Measurements from ENCODE around the gene IL12RB2.

The IL12RB2 gene

GRCh38 chr1:67433837-67434236 lies 126.2 kb downstream of the IL12RB2 start:
- Histone ChIP-seq H3K27me3 (ENCODE audit: insufficient read depth, poor library complexity, severe bottlenecking) (no peaks in the 10 kb centered on the region), H3K4me3 (ENCODE audit: severe bottlenecking) (no peak overlapping the region), H3K9me3 (ENCODE audit: severe bottlenecking) (no peaks in the 10 kb centered on the region), H3K27ac (ENCODE audit: poor library complexity, severe bottlenecking) (no peak overlapping the region), H3K4me1 (ENCODE audit: insufficient read depth, poor library complexity, severe bottlenecking) (peaks cover 7% of the 10 kb centered on the region), H3K36me3 (ENCODE audit: low read depth) (peaks cover 10% of the 10 kb centered on the region)
- DNase-seq (ENCODE audit: low spot score) (no peak), ATAC-seq (ENCODE audit: low read depth) (no peak)
- TF ChIP-seq CTCF (IDR thresholded peaks at IDR 0.05; ENCODE audit: poor library complexity, severe bottlenecking), result no peak

GRCh38 chr1:67434491-67434890 lies 126.8 kb downstream of the IL12RB2 start:
- no peak overlapping the region for H3K4me3 ChIP-seq (ENCODE audit: severe bottlenecking)
- no peak for ATAC-seq (ENCODE audit: low read depth)

GRCh38 chr1:67436511-67437055 lies 128.9 kb downstream of the IL12RB2 start:
- H3K4me1 ChIP-seq (ENCODE audit: insufficient read depth, poor library complexity, severe bottlenecking), result peaks cover 3% of the 10 kb centered on the region
- no peak for ATAC-seq (ENCODE audit: low read depth)
- H3K36me3 ChIP-seq (ENCODE audit: low read depth), result no peaks in the 10 kb centered on the region
- TF ChIP-seq CTCF (IDR thresholded peaks at IDR 0.05; ENCODE audit: poor library complexity, severe bottlenecking), result no peak
- no peaks in the 10 kb centered on the region for H3K27me3 ChIP-seq (ENCODE audit: insufficient read depth, poor library complexity, severe bottlenecking)
- DNase-seq (ENCODE audit: low spot score), result no peak
- H3K4me3 ChIP-seq (ENCODE audit: severe bottlenecking), result no peak overlapping the region
- no peaks in the 10 kb centered on the region for H3K9me3 ChIP-seq (ENCODE audit: severe bottlenecking)
- H3K27ac ChIP-seq (ENCODE audit: poor library complexity, severe bottlenecking), result no peak overlapping the region

More at GRCh38 chr1:67434491-67434890, 126.8 kb downstream of the IL12RB2 start:
- Histone ChIP-seq H3K27ac (ENCODE audit: poor library complexity, severe bottlenecking) (no peak overlapping the region), H3K9me3 (ENCODE audit: severe bottlenecking) (no peaks in the 10 kb centered on the region), H3K4me1 (ENCODE audit: insufficient read depth, poor library complexity, severe bottlenecking) (peaks cover 7% of the 10 kb centered on the region), H3K36me3 (ENCODE audit: low read depth) (peaks cover 4% of the 10 kb centered on the region), H3K27me3 (ENCODE audit: insufficient read depth, poor library complexity, severe bottlenecking) (no peaks in the 10 kb centered on the region)
- no peak for DNase-seq (ENCODE audit: low spot score)
- no peak for TF ChIP-seq CTCF (IDR thresholded peaks at IDR 0.05; ENCODE audit: poor library complexity, severe bottlenecking)

- DNase-seq (ENCODE audit: low spot score) (no peak), ATAC-seq (ENCODE audit: low read depth) (no peak)
- Histone ChIP-seq H3K27ac (ENCODE audit: poor library complexity, severe bottlenecking) (no peak overlapping the region), H3K36me3 (ENCODE audit: low read depth) (no peaks in the 10 kb centered on the region), H3K9me3 (ENCODE audit: severe bottlenecking) (no peaks in the 10 kb centered on the region), H3K4me1 (ENCODE audit: insufficient read depth, poor library complexity, severe bottlenecking) (no peaks in the 10 kb centered on the region), H3K27me3 (ENCODE audit: insufficient read depth, poor library complexity, severe bottlenecking) (no peaks in the 10 kb centered on the region), H3K4me3 (ENCODE audit: severe bottlenecking) (no peak overlapping the region)
- no peak for TF ChIP-seq CTCF (IDR thresholded peaks at IDR 0.05; ENCODE audit: poor library complexity, severe bottlenecking)
These were observed 130.3 kb downstream of the IL12RB2 start for GRCh38 chr1:67437961-67438360.

GRCh38 chr1:67439277-67440029 lies 131.8 kb downstream of the IL12RB2 start:
- no peaks in the 10 kb centered on the region for H3K27me3 ChIP-seq (ENCODE audit: insufficient read depth, poor library complexity, severe bottlenecking)
- no peaks in the 10 kb centered on the region for H3K4me1 ChIP-seq (ENCODE audit: insufficient read depth, poor library complexity, severe bottlenecking)
- H3K27ac ChIP-seq (ENCODE audit: poor library complexity, severe bottlenecking), result no peak overlapping the region
- no peak for TF ChIP-seq CTCF (IDR thresholded peaks at IDR 0.05; ENCODE audit: poor library complexity, severe bottlenecking)
- H3K9me3 ChIP-seq (ENCODE audit: severe bottlenecking), result no peaks in the 10 kb centered on the region
- H3K36me3 ChIP-seq (ENCODE audit: low read depth), result no peaks in the 10 kb centered on the region
- ATAC-seq (ENCODE audit: low read depth) (no peak), DNase-seq (ENCODE audit: low spot score) (no peak)
- H3K4me3 ChIP-seq (ENCODE audit: severe bottlenecking), result no peak overlapping the region
